Measurements from ENCODE around the gene HMX2.

Gene HMX2

GRCh38 chr10:123139165-123139520, 8.8 kb upstream of the HMX2 start:
- DNase-seq (ENCODE audit: low read depth in 2 of 2), result no peak

DNA sequence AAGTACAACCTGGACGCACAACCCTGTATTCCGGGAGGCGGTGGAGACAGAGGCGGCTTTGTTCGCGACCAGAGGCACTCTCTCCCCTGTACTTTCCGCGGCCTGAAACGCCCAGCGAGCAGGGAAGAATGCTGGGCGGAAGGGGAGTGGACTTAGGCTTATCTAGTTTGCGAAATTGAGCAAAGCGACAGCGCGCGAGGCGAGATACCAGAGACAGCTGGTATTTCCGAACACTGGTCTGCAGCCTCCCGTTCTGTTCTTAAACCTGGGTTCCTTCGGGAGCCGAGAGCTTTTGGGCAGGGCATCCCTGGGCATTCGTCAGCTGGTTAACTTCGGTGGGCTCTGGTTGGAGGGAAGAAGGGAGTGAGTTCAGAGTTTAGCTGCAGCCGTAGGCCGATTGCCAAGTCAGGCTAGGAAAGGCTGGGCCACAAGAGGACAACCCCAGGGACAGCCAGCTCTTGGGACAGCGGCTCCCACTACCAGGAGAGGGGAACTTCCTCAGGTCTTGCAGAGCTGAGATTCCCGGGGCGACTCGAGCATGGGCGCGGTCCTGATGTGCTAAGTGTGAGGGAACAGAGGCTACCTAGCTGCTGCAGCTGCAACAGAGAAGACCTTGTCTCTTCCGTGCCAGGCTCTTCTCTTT, 8.3 kb upstream of the HMX2 start:
- no peak for DNase-seq (ENCODE audit: low read depth in 2 of 2)

DNA sequence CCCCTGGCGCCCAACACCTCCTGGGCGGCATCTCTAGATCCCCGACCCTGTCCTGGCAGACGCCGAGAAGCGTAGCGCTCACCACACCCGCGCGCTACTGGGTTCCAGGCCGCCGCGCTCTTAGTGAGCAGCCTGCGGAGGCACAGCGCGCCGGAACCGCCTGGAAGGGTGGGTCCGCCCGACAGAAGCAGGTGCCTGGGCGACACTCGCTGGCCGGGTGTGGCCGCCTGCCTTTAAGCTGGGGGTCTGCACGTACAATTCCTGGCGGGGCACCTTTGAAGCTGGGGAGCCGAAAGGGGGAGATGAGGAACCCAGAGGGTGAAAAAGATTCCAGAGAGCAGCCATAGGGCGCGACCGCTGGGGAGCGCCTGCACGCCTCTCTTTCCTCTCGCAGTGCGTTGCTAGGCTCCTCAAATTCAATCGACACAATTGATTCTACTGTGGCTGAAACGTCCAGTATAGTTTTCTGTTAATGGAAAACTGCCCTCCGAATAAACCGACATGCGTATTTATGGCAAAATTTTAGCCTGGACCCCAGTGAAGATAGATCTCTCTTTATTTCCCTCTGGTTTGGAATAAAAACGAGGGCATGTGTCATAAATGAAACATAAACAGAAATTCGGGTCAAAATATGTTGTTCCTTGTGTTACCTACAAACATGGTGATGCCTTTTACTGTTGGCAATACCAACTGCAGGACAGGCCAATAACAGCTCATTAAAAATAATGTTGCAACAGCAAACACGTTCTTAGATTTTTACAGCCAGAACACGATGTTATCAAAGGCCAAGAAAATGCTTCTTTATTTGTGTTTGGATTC, 7.6 kb upstream of the HMX2 start:
- no peak for DNase-seq (ENCODE audit: low read depth in 2 of 2)

DNA sequence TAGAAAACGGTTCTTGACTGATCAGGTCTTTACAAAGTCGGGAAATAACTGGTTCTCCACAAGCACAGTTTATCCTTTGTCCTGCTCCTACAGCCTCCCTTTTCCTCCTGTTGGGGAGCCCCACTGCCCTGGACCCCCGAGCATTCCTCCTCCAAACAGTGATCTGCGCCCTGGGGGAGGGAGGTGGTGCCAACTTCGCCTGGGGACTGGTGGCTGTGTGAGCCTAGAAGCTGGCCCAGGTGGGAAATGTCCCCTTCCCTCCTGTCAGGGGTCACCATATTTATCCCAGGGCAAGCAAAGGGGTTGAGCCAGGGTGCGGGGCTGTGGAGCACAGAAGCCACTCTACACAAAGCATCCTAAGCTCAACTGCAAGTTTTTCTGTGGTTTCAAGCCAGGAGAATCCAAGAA, 6.9 kb upstream of the HMX2 start:
- no peak for DNase-seq (ENCODE audit: low read depth in 2 of 2)

DNA sequence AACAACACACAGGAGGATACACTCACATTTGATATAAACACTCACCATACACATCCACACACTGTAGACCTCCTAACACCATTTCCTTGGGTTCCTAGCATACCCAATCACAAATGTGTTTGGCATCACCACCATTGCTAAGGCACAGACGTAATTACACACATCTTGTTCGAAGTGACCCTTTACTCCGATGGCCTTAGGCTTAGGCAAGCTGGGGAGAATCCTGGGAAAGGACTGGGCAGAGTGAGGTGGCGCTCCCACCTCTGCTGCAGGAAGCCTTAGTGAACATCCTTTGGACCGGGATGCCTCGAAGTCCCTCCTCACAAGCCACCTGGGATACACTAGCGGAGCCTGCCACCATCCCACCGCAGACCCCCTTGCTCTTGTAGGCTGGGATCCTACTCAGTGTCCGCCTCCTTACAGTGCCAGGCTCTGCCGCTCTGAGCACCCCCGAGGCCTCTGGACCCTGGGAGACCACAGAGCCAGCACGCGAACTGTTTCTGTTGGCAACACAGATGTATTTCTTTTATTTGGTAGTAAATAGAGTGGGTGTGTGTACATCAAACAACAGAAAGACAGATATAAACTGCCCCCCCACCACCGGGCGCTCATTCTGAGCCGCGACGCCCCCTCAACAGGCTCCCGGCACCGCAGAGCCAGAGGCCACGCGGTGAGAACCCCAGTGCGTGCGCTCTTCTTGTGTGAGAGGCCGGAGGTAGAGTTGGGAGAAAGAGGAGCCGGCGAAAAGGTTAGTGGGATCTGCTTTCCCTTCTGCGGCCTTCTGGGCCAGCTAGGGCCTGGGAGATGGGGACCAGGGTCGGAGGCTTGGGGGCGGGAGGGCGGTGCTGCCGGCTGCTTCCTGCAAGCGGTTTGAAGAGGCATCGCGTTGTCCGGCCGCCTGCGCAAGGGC, 5.9 kb upstream of the HMX2 start:
- DNase-seq (ENCODE audit: low read depth in 2 of 2), result no peak

DNA sequence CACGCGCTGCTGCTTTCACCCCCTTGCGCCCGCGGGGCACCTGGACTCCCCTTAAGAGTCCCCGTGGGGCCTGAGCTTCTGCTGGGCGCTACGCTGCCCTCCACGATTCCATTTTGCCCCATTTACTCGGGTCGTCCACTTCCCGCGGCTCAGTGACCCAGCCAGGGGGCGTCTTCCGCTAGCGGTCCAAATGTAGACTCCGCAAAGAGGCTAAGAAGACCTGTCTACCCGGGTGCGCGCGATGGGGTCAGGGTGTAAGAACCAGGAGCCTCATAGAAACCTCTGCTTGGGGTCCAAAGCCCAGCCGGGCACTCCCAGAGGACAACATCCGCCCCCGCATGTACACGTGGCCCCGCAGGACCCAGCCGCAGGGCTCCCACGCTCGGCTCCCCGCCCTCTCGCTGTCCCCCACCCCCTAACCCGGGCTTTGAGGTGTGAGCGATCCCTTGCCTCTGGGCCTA, 5.2 kb upstream of the HMX2 start:
- DNase-seq (ENCODE audit: low read depth in 2 of 2), result no peak

- no peak for DNase-seq (ENCODE audit: low read depth in 2 of 2)
These were observed 4.6 kb upstream of the HMX2 start for GRCh38 chr10:123143162-123143824.

GRCh38 chr10:123143825-123144168, 4.1 kb upstream of the HMX2 start:
- no peak for DNase-seq (ENCODE audit: low read depth in 2 of 2)

DNA sequence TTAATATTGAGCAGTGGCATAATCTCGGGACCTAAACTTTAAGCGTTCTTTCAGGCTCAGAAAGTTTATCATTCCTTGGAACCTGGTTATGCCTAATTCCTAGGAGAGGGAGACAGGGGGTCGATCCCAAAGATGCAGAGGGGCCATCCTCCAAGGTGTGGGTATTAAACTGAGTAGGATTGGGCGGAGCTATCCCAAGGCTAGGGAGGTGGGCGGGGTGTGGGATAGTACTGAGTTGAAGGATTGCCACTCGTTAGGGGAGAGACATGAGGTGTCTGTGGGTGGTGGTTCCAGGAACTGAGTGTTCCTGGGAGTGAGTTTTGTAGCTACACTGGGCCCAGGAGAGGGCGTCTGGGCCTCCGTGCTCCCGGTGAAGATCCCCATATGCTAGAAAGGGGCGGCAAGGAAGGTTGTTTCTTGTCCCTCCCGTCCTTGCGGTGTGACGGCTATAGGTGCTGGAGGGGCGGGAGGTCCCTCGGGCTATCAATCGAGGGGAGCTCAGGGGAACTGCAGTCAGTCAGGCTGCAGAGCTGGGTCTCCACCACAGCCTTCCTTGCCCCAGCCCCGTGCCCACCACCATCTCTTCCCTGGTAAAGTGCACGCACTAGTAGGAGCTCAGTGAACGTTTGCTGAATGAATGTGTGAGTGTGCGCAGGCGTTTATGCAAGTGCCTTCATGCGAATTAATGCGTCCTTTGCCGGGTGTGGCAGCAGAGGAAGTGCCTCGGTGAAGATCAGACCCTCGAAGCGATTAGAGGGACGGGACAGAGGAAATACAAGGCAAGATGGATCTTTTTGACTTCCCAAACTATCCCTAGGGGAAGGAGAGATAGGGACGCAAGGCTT, 3.0 kb upstream of the HMX2 start:
- no peak for DNase-seq (ENCODE audit: low read depth in 2 of 2)

- no peak for DNase-seq (ENCODE audit: low read depth in 2 of 2)
These were observed 2.4 kb upstream of the HMX2 start for GRCh38 chr10:123145542-123146012.

DNA sequence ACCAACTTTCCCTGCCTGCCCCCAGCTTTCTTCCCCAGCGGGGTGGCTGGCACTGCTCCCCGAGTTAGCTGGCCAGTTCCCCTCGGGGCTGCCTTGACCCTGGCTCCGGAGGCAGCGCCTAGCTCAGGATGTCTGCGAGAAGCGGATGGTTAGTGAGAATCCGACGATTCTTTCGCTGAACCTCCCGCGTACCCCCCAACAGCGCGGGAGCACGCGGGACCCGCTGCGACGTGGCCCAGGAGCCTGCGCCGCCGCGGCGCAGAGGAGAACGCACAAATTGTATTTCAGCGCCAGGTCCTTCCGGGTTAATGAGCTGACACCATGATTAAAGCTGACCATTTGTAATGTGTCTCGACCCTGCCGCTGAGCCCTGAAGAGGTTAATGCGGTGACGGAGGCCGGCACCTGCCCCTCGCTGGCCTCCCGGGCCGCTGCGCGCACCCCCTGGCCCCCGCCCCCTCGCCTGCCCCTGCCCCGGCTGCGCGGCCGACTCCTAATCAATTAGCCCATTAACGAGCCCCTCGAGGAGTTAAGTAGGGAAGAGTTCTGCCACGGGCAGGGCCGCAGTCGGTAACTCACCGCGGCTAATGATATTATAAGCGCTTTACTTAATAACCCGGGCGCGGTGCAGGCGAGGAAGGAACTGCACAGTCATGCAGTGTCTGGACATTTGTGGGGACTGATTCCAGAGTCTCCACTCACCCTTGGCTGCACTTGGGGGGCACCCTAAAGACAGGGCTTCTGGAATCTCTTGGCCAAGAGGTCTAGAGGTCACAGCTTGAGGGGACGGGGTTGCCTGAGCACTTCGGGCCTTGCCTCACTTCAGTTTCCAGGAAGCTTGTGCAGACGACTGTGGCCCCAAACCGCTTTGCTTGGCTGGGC, 1.7 kb upstream of the HMX2 start:
- no peak for DNase-seq (ENCODE audit: low read depth in 2 of 2)

- DNase-seq (ENCODE audit: low read depth in 2 of 2), result no peak
These were observed 872 bp upstream of the HMX2 start for GRCh38 chr10:123146894-123147634.

GRCh38 chr10:123148414-123149161, 652 bp downstream of the HMX2 start:
- DNase-seq (ENCODE audit: low read depth in 2 of 2), result no peak

GRCh38 chr10:123149162-123149567, 1.2 kb downstream of the HMX2 start:
- DNase-seq (ENCODE audit: low read depth in 2 of 2), result no peak

DNA sequence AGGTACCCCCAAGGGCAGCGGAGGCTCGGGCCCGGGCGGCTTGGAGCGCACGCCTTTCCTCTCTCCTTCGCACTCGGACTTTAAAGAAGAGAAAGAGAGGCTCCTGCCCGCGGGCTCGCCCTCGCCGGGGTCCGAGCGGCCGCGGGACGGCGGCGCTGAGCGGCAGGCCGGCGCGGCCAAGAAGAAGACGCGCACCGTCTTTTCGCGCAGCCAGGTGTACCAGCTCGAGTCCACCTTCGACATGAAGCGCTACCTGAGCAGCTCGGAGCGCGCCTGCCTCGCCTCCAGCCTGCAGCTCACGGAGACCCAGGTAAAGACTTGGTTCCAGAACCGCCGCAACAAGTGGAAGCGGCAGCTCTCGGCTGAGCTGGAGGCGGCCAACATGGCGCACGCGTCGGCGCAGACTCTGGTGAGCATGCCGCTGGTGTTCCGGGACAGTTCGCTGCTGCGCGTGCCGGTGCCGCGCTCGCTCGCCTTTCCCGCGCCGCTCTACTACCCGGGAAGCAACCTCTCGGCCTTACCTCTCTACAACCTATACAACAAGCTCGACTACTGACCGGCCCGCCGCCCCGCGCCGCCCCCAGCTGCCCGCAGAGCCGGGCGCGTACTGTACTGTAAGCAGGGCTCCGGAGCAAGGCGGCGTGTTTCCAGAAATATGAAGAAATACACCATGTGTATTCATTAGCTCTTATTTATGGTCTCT, 1.8 kb downstream of the HMX2 start:
- no peak for DNase-seq (ENCODE audit: low read depth in 2 of 2)

- no peak for DNase-seq (ENCODE audit: low read depth in 2 of 2)
These were observed 2.5 kb downstream of the HMX2 start for GRCh38 chr10:123150271-123150985.
